Measurements from ENCODE around the gene IL12RB1.

Gene IL12RB1

GRCh38 chr19:18085702-18086457 is 854 bp downstream of the IL12RB1 start:
- no peak for DNase-seq

DNA sequence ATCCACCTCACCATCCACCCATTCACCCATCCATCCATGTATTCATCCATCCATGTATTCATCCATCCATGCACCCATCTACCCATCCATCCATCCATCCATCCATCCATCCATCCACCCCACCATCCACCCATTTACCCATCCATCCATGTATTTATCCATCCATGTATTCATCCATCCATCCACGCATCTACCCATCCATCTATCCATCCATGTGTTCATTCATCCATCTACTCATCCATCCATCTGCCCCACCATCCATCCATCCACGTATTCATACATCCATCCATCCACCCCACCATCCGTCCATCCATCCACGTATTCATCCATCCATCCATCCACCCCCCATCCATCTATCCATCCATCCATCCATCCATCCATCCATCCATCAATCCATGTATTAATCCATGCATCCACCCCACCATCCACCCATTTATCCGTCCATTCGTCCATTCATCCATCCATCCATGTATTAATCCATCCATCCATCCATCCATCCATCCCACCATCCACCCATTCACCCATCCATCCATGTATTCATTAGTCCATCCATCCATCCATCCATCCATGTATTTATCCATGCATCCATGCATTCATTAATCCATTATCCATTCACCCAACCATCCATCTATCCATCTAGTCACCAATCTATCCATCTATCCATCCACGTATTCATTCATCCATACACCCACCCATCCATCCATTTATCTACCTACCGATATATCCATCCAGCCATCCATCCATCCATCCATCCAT is 2.6 kb downstream of the IL12RB1 start:
- DNase-seq: no peak

- no peak for DNase-seq
Measured at GRCh38 chr19:18074192-18074591, 12.5 kb downstream of the IL12RB1 start.

- DNase-seq: no peak
Measured at GRCh38 chr19:18073197-18073596, 13.5 kb downstream of the IL12RB1 start.

GRCh38 chr19:18072335-18072734 is 14.4 kb downstream of the IL12RB1 start:
- no peak for DNase-seq

- no peak for DNase-seq
Measured at GRCh38 chr19:18070181-18070580, 16.6 kb downstream of the IL12RB1 start.

- DNase-seq: no peak
Measured at GRCh38 chr19:18069383-18069782, 17.4 kb downstream of the IL12RB1 start.

DNA sequence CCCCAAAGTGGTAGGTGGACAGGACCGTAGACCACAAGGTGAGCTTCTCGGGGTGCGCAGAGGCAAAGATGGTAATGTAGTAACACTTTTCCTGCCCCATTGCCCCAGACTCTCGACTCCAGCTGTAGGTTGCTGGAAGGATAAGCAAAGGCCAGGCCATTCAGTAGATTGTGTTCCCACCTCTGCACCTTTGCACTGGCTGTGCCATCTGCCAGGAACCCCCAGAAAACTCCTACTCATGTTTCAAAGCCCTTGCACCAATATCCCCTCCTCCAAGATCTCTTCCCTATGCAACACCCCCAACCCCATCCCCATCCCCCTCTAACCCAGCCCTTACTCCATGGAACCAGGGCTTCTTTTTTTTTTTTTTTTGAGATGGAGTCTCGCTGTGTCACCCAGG is 18.3 kb downstream of the IL12RB1 start:
- no peak for DNase-seq

- no peak for DNase-seq
Measured at GRCh38 chr19:18065173-18065495, 21.6 kb downstream of the IL12RB1 start.

DNA sequence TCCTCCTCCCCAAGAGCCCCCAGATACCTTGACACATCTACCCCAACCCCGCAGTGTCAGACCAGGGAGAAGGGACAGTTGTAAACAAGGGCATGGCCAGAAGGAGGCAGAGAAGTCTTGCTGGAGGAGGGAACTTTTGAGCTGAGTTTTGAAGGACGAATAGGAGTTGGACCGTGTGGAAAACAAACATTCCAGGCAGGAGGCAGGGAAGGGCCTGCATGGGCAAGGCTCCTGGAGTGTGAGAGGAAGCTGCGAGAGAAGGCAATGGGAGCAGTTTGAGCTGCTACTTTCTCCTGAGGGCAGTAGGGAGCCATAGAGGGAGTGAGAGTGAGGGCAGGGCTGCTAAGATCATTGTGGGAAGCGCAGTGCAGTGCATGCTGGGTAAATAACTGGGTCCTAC is 23.3 kb downstream of the IL12RB1 start:
- no peak for DNase-seq

DNA sequence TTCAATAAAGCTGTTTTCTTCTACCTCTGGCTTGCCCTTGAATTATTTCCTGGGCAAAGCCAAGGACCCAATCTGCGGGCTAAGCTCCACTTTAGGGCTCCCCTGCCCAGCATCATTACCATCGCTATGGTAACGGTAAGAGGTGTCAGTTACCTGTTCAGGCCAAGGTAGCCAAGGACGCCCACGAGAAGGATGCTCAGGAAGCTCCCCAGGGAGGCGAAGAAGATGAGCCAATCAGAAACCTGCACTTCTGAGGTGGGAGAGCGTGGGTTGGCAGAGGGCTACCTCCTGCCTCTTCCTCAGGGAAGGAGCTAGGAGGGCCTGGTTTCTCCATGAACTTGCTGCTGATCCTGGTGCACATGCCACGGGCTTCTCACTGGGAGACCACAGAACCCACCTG is 24.7 kb downstream of the IL12RB1 start:
- no peak for DNase-seq

- no peak for DNase-seq
Measured at GRCh38 chr19:18060472-18060871, 26.3 kb downstream of the IL12RB1 start.

GRCh38 chr19:18059902-18060301 is 26.8 kb downstream of the IL12RB1 start:
- peak; percentile 7 for DNase-seq

GRCh38 chr19:18059297-18059696 is 27.4 kb downstream of the IL12RB1 start:
- DNase-seq: no peak

GRCh38 chr19:18058208-18059009 is 28.3 kb downstream of the IL12RB1 start:
- DNase-seq: peak; percentile 85

- DNase-seq: no peak
Measured at GRCh38 chr19:18057557-18057956, 29.2 kb downstream of the IL12RB1 start.

DNA sequence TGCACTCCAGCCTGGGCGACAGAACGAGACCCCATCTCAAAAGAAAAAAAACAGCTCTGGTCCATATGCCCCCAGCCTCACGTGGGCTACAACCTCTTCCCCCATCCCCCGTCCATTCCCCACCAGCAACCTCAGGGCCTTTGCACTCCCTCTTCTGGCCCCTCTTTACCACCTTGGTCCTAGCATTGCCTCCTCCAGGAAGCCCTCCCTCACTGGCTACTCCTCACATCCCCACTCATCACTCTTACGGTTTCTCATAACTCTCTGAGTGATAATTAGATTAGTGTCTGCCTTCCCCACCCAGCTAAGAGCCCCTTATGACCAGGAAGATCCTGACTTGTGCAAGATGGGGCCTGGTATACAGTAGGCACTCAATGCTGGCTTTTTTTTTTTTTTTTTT is 30.8 kb downstream of the IL12RB1 start:
- no peak for DNase-seq

DNA sequence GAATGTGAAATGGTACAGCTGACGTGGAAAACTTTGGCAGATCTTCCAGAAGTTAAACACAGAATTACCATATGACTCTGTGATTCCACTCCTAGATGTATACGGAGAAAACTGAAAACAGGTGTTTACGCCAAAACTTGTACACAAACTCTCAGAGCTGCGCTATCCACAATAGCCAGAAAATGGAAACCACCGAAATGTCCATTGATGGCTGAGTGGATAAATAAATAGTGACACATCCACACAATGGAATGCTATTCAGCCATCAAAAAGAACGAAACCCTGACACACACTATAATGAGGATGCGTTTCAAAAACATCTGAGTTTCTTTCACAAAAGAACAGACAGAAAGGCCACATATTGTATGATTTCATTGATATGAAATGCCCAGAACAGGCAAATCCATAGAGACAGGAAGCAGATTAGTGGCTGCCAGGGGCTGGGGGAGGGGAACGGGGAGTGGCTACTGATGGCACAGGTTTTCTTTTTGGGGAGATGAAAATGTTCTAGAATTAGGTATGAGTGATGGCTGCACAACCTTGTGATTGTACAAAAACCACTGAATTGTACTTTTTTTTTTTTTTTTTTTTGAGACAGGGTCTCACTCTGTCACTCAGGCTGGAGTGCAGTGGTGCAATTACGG is 33.0 kb downstream of the IL12RB1 start:
- DNase-seq: no peak

- no peak for DNase-seq
Measured at GRCh38 chr19:18051887-18052286, 34.8 kb downstream of the IL12RB1 start.

DNA sequence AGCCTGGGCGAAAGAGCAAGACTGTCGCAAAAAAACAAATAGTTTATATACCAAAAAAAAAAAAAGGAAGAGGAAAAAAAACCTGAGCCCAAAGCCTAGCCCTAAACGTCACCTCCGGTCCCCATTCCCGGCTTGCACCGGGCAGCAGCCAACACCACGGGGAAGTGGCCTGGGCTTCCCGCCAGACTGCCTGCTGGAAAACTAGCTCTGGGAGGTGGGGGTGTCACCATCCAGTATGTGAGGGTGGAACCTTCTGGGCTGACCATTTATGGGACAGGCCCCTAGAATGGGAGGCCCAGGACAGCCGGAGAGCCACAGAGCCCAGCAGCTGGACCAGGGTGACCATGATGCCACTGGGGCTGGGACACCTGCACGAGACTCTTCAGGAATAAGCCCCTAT is 37.3 kb downstream of the IL12RB1 start:
- no peak for DNase-seq

DNA sequence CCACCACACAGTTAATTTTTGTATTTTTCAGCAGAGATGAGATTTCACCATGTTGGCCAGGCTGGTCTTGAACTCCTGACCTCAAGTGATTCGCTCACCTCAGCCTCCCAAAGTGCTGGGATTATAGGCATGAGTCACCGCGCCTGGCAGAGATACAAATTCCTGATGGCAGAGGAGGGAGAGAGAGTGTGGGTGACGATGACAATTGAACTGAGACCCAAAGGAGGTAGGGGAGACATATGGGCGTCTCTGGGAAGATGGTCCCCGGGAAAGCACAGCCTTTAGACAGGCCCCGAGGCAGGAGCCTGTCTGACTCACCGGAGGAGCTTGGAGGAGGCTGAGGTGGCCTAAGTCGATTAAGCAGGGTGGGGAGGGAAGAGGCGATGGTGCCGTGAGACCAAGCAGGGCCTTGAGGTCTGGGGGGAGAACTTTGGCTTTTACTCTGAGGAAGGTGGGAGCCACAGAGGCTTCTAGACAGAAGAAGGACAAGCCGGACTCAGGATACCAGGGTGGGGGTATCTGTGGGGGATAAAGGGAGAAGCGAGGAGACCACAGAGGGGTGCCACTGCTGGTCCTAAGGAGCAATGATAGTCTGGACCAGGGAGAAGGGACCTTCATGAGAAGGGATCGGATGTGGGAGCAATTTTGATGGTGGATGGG is 40.5 kb downstream of the IL12RB1 start:
- no peak for DNase-seq

GRCh38 chr19:18045307-18046050 is 41.3 kb downstream of the IL12RB1 start:
- no peak for DNase-seq

Data from OCI-M1 (cell line).